DMS53 treated with DMSO at 0.1 percent for 48 hours (cell line): ENCODE results near the gene APOBEC3G.
"Not testable (repeated sequence)": the region's sequence is repeated elsewhere in the genome, so short reads cannot be mapped to it uniquely, and the experiment has no call there.

Source experiments
- DNase-seq: peaks from one replicate; lab custom pipeline; 2025; ENCODE audit not compliant: unreplicated experiment; lab: John Stamatoyannopoulos, UW

Gene APOBEC3G

DNA sequence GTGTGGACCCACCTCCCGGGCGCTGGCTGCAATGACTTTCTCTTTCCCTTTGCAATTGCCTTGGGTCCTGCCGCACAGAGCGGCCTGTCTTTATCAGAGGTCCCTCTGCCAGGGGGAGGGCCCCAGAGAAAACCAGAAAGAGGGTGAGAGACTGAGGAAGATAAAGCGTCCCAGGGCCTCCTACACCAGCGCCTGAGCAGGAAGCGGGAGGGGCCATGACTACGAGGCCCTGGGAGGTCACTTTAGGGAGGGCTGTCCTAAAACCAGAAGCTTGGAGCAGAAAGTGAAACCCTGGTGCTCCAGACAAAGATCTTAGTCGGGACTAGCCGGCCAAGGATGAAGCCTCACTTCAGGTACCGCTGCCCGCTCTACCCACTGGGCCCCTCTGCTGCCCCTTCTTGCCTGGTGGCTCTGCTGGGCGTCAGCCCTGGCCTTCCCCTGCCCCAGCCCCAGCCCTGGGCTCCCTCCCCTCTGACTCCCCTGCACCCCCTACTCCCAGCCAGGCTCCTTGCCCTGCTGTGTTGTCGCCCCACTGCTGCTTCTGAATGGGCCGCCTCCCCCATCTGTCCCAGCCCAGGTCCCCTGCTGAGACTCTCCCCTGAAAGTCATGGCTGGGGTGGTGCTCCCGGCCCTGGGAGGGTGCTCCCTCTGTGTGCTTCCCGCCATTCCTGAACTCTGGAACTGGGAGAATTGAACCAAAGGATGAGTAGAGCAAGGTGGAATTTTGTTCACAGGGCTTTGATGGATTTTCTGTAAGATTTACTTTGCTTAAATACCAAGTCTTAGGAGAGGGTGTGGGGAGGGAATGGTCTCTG lies at the start of gene APOBEC3G:
Gene APOBEC3G, plus strand, starts transcription at position 250 of the 815 bp plus-strand sequence. Its CDS starts 87 bp downstream, at position 337.
- not testable (repeated sequence) for DNase-seq

DNA sequence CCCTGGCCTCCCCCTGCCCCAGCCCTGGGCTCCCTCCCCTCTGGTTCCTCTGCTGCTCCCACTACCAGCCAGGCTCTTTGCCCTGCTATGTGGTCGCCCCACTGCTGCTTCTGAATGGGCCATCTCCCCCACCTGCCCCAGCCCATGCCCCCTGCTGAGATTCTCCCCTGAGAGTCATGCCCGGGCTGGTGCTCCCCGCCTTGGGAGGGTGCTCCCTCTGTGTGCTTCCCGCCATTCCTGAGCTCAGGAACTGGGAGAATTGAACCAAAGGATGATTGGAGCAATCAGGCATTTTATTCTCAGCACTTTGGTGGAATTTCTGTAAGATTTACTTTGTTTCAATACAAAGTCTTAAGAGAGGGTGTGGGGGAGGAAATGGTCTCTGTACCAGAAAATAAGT lies 49.4 kb upstream of the APOBEC3G start:
- no peak for DNase-seq

DNA sequence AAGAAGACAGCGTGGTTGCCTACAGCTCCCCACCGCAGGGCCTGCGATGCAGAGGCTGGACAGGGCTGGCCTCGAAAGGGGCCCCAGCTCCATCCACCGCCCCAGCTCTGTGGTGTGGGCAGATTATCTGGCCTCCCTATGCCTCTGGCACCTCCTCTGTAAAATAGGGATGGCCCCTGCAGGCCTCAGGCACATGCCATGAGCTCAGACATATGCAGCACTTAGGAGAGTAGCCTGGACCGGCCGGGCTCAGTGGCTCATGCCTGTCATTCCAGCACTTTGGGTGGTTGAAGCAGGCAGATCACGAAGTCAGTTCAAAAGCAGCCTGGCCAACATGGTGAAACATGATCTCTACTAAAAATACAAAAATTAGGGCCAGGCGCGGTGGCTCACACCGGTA lies 48.8 kb upstream of the APOBEC3G start:
- DNase-seq: no peak

DNA sequence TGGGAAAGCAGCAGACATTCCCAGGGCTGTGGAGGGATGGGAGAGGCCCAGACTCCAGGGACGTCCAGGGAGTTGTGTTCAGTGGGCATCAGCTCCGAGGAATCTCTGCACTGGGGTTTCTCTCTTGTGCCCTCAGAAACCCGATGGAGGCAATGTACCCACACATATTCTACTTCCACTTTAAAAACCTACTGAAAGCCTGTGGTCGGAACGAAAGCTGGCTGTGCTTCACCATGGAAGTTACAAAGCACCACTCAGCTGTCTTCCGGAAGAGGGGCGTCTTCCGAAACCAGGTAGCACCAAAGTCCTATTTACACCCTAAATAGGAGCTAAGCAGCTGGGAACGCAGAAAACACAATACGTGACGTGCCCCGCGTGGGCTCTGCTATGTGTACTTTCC lies 47.8 kb upstream of the APOBEC3G start:
- DNase-seq: no peak

DNA sequence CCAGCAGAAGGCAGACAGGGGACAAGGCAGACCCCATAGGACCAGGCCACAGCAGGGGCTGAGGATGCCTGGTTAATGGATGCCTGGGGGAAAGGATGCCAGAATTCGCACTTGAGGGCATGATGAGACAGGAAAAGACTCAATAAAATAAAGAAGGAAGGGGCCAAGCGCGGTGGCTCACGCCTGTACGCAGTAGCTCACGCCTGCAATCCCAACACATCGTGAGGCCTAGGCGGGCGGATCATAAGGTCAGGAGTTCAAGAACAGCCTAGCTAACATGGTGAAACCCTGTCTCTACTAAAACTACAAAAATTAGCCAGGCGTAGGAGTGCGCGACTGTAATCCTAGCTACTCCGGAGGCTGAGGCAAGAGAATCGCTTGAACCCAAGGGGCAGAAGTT lies 46.4 kb upstream of the APOBEC3G start:
- DNase-seq: no peak

DNA sequence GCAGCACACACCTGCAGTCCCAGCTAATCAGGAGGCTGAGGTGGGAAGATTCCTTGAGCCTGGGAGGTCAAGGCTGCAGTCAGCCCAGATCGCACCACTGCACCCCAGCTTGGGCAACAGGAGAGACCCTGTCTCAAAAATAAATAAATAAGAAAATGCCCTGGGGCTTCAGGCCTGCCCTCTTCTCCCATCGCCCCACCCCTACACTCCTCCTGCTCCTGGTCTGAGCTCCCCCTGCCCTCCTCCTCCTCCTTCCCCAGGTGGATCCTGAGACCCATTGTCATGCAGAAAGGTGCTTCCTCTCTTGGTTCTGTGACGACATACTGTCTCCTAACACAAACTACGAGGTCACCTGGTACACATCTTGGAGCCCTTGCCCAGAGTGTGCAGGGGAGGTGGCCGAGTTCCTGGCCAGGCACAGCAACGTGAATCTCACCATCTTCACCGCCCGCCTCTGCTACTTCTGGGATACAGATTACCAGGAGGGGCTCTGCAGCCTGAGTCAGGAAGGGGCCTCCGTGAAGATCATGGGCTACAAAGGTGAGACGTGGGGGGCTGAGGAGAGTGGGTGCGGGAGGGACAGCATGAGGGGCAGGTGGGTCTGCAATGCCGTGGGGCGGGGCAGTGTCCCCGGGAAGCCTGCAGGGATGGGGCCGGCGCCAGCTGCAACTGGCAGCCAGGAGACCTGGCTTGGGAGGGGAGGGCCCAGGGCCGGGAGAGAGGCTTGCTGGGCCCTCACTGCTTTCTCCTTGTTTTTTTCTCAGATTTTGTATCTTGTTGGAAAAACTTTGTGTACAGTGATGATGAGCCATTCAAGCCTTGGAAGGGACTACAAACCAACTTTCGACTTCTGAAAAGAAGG lies 45.4 kb upstream of the APOBEC3G start:
- DNase-seq: not testable (repeated sequence)

DNA sequence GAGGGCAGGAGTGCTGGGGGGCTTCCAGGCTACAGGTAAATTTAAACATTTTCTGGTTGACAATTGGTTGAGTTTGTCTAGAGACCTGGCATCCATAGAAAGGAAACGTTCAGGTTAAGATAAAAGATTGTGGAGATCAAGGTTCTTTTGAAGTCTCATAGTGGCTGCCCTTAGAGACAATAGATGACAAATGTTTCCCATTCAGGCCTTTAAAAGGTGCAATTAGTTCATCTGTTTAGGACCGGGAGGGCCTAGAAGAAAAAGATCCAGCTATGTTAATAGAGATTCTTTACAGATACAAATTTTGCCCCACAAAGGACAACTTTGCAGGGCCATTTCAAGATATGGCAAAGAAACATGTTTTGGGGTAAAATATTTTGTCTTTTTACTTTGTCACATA lies 40.0 kb upstream of the APOBEC3G start:
- DNase-seq: not testable (repeated sequence)

DNA sequence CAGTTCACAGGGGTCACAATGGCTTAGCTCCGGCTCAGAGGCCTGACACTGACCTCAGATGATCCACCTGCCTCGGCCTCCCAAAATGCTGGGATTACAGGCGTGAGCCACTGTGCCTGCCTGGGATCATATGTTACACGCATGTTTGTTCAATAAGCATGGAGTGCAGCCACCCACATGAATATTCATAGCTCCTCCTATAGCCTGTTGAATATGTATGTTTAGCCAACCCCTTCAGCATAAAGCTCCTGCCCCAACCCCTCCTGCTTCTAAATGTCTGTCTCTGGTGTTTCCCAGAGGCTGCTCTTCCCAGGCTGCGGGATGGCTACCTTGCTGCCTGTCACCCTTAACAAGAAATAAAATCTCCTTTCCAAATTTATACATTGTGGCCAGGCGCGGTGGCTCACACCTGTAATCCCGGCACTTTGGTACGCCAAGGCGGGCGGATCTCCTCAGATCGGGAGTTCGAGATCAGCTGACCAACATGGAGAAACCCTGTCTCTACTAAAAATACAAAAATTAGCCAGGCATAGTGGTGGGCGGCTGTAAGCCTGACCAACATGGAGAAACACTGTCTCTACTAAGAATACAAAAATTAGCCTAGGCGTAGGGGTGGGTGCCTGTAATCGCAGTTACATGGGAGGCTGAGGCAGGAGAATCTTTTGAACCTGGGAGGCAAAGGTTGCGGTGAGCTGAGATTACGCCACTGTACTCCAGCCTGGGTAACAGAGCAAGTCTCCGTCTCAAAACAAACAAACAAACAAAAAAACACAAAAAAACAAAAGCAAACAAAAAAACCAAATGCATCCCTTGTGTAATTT lies 37.6 kb upstream of the APOBEC3G start:
- no peak for DNase-seq

DNA sequence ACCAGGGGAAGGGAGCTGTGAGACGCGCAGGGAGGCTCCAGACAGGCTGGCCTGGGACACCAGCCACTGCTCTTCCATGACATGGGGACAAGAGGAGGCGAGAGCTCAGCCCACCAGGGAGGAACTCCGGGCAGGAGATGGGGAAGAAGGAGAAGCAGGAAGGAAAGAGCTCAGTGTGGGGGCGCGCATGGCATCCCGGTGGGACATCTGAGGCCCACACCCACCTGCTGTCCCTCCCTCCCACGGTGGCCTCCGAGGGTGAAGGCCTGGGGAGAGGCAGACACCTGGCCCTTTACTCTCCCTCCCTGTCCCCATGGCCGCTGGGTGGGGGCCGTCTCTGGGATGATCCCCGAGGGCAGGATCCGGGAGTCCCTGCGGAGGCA lies 36.9 kb upstream of the APOBEC3G start:
- not testable (repeated sequence) for DNase-seq

DNA sequence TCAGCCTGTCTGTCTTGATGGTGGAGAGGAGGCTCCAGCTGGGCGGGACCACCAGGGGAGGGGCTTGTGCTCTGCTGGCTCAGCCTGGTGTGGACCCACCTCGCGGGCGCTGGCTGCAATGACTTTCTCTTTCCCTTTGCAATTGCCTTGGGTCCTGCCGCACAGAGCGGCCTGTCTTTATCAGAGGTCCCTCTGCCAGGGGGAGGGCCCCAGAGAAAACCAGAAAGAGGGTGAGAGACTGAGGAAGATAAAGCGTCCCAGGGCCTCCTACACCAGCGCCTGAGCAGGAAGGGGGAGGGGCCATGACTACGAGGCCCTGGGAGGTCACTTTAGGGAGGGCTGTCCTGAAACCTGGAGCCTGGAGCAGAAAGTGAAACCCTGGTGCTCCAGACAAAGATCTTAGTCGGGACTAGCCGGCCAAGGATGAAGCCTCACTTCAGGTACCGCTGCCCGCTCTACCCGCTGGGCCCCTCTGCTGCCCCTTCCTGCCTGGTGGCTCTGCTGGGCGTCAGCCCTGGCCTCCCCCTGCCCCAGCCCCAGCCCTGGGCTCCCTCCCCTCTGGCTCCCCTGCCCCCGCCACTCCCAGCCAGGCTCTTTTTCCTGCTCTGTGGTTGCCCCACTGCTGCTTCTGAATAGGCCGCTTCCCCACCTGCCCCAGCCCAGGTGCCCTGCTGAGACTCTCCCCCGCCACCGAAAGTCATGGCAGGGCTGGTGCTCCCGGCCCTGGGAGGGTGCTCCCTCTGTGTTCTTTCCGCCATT lies 36.4 kb upstream of the APOBEC3G start, which contains the start of gene APOBEC3F:
Gene APOBEC3F, plus strand, starts transcription at position 327 of the 759 bp plus-strand sequence. Its CDS starts 97 bp downstream, at position 424.
- DNase-seq: peak; percentile 9

DNA sequence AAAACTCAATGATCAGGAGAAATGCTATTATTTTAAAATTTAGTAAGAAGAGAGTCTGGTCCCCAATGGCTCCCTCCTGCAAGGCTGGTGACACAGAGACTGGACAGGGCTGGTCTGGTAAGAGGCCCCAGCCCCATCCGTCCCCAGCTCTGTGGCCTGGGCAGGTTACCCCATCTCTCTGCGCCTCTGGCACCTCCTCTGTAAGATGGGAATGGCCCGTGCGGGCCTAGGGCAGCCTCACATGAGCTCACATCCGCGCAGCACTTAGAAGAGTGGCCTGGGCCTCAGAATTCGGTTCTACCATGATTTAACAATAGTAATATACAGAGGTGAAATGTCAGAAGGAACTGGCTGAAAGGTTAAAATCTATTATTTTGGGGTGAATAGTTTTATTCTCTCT lies 35.2 kb upstream of the APOBEC3G start:
- no peak for DNase-seq

DNA sequence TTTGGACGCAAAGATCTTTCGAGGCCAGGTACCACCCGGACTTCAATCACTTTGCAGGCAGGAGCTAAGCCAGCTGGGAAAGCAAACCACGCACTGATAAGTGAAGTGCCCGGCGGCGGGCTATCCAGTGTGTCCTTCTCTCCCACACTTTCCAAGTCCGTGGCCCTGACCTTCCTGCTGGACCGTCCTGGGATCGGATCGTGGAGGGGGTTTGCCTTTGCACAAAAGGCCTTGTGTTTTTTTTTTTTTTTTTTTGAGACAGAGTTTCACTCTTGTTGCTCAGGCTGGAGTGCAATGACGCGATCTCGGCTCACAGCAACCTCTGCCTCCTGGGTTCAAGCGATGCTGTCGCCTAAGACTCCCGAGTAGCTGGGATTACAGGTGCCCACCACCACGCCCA lies 34.0 kb upstream of the APOBEC3G start:
- not testable (repeated sequence) for DNase-seq

DNA sequence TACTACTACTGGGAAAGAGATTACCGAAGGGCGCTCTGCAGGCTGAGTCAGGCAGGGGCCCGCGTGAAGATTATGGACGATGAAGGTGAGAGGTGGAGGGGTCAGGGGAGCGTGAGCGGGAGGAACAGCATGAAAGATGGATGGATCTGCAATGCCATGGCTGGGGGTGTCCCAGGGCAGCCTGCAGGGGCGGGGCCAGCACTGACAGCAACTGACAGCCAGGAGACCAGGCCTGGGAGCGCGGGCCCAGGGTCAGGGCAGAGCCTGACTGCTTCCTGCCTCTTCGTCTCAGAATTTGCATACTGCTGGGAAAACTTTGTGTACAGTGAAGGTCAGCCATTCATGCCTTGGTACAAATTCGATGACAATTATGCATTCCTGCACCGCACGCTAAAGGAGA lies 31.9 kb upstream of the APOBEC3G start:
- not testable (repeated sequence) for DNase-seq

DNA sequence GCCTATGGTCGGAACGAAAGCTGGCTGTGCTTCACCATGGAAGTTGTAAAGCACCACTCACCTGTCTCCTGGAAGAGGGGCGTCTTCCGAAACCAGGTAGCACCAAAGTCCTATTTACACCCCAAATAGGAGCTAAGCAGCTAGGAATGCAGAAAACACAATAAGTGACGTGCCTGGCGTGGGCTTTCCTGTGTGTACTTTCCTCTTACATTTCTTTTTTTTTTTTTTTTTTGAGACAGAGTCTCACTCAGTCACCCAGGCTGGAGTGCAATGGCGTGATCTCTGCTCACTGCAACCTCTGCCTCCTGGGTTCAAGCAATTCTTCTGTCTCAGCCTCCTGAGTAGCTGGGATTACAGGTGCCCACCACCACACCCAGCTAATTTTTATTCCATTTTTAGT lies 27.6 kb upstream of the APOBEC3G start:
- not testable (repeated sequence) for DNase-seq

DNA sequence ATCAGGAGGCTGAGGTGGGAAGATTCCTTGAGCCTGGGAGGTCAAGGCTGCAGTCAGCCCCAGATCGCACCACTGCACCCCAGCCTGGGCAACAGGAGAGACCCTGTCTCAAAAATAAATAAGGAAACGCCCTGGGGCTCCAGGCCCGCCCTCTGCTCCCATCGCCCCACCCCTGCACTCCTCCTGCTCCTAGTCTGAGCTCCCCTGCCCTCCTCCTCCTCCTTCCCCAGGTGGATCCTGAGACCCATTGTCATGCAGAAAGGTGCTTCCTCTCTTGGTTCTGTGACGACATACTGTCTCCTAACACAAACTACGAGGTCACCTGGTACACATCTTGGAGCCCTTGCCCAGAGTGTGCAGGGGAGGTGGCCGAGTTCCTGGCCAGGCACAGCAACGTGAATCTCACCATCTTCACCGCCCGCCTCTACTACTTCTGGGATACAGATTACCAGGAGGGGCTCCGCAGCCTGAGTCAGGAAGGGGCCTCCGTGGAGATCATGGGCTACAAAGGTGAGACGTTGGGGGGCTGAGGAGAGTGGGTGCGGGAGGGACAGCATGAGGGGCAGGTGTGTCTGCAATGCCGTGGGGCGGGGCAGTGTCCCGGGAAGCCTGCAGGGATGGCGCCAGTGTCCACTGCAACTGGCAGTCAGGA lies 25.1 kb upstream of the APOBEC3G start:
- not testable (repeated sequence) for DNase-seq

DNA sequence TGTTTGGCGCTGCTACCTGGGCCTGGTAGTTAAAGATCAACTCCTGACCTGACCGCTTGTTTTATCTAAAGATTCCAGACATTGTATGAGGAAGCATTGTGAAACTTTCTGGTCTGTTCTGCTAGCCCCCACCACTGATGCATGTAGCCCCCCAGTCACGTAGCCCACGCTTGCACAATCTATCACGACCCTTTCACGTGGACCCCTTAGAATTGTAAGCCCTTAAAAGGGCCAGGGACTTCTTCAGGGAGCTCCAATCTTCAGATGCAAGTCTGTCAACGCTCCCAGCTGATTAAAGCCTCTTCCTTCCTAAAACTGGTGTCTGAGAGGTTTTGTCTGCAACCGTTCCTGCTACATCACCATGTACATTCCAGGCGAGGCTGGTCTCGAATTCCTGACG lies 21.4 kb upstream of the APOBEC3G start:
- DNase-seq: no peak

DNA sequence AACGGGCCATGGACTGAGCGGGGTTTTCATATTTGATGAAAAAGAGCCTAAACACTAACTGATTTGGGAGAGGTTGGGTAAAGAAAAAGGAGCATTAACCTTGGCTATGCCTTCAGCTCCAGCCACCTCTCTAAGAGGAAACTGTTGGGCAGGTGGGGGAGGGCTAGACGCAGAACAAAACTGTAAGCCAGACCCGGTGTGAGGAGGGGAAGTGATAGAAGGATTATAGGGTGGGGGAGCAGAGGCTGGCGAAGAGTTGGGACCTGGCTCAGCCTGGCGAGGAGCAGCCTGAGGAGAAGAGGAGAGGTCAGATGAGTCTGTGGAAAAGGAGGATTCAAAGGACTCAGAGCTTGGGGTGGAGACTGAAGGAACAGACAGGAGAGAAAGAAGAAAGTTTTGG lies 15.8 kb upstream of the APOBEC3G start:
- not testable (repeated sequence) for DNase-seq

DNA sequence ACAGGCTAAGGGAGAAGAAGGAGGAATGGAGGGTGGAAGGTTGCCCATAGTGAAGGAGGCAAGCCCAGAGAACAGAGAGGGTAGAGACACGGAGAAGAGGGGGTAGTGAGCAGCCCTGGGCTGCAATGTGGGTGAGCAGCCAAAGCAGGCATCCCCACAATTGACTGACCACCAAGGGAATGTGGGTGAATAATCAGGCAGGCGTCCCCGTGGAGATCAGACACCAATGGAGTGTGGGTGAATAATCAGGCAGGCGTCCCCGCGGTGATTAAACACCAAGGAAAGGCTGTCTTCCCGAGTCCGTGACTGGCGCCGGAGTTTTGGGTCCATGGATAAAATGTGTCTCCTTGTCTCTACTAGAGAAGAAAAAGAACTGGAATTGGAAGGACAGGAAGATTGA lies 15.1 kb upstream of the APOBEC3G start:
- not testable (repeated sequence) for DNase-seq

DNA sequence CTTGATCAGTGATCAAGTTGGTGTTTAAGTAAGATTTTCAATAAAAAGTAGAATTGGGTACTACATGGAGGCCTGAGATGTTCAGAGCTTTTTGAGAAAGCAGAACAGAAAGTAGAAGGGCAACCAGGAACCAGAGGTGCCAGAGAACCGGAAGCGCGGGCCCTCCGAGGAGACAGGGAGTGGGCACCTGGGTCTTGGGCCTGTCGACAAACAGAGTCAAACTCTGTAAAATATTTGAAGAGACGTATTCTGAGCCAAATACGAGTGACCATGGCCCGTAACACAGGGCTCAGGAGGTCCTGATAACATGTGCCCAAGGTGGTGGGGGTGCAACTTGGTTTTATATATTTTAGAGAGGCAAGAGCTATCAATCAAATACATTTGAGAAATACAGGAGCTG lies 13.2 kb upstream of the APOBEC3G start:
- DNase-seq: not testable (repeated sequence)
